H9 (cell line): ENCODE results near the gene NAT16. TPM values are rescaled to one million over a fixed set of nuclear protein-coding genes. Genes with fewer than 3 reads are reported as not detected.

Source experiments
- DNase-seq: peaks from one replicate; pipeline ENCODE4 v3.0.0-alpha.2; 2017
- H2AFZ ChIP-seq: one replicate; pipeline ENCODE4 v1.6.1; 2013; ENCODE audit warnings: mild to moderate bottlenecking, low read length, control low read depth, moderate library complexity
- H2AK5ac ChIP-seq: 2 replicates; pipeline ENCODE4 v1.6.1; 2013; ENCODE audit warnings: low read length, control low read depth, mixed read lengths; ENCODE audit not compliant: insufficient read length
- H2BK120ac ChIP-seq: one replicate; pipeline ENCODE4 v1.6.1; 2013; ENCODE audit warnings: low read depth, mild to moderate bottlenecking, low read length, control low read depth, inconsistent platforms; ENCODE audit not compliant: poor library complexity, severe bottlenecking
- H2BK12ac ChIP-seq: 2 replicates; pipeline ENCODE4 v1.6.1; 2013; ENCODE audit warnings: low read length, control low read depth, mixed read lengths, low read depth; ENCODE audit not compliant: insufficient read length
- H2BK15ac ChIP-seq: 2 replicates; pipeline ENCODE4 v1.6.1; 2013; ENCODE audit warnings: low read depth, low read length, control low read depth
- H2BK20ac ChIP-seq: one replicate; pipeline ENCODE4 v1.6.1; 2013; ENCODE audit warnings: low read depth, mild to moderate bottlenecking, low read length, control low read depth, inconsistent platforms; ENCODE audit not compliant: poor library complexity, severe bottlenecking
- H2BK5ac ChIP-seq: 2 replicates; pipeline ENCODE4 v1.6.1; 2013; ENCODE audit warnings: low read length, control low read depth, mixed read lengths; ENCODE audit not compliant: insufficient read length
- H3K14ac ChIP-seq: 2 replicates; pipeline ENCODE4 v1.6.1; 2013; ENCODE audit warnings: low read length, control low read depth; ENCODE audit not compliant: insufficient read depth
- H3K18ac ChIP-seq: 2 replicates; pipeline ENCODE4 v1.6.1; 2013; ENCODE audit warnings: low read depth, mild to moderate bottlenecking, mixed read lengths, low read length, control low read depth; ENCODE audit not compliant: insufficient read length
- H3K23ac ChIP-seq: 2 replicates; pipeline ENCODE4 v1.6.1; 2013; ENCODE audit warnings: low read length, control low read depth, mixed read lengths, low read depth; ENCODE audit not compliant: insufficient read length
- H3K23me2 ChIP-seq: 2 replicates; pipeline ENCODE4 v1.6.1; 2013; ENCODE audit warnings: low read depth, mild to moderate bottlenecking, mixed read lengths, low read length, control low read depth; ENCODE audit not compliant: insufficient read length, poor library complexity, severe bottlenecking
- H3K27ac ChIP-seq: 2 replicates; pipeline ENCODE4 v1.5.1; 2013; ENCODE audit warnings: low read length, control low read depth, mixed read lengths, low read depth; ENCODE audit not compliant: insufficient read length
- H3K27me3 ChIP-seq: 2 replicates; pipeline ENCODE4 v1.6.1; 2013; ENCODE audit warnings: low read length, control low read depth, inconsistent platforms; ENCODE audit not compliant: insufficient read depth
- H3K4ac ChIP-seq: 2 replicates; pipeline ENCODE4 v1.6.1; 2013; ENCODE audit warnings: low read depth, mild to moderate bottlenecking, control low read depth, inconsistent platforms, low read length, moderate library complexity
- H3K4me1 ChIP-seq: 2 replicates; pipeline ENCODE4 v1.6.1; 2013; ENCODE audit warnings: low read length, control low read depth, inconsistent platforms; ENCODE audit not compliant: insufficient read depth
- H3K4me2 ChIP-seq: 2 replicates; pipeline ENCODE4 v1.6.1; 2013; ENCODE audit warnings: low read length, control low read depth, mixed read lengths; ENCODE audit not compliant: insufficient read length, insufficient read depth
- H3K56ac ChIP-seq: 2 replicates; pipeline ENCODE4 v1.6.1; 2013; ENCODE audit warnings: low read depth, mild to moderate bottlenecking, mixed read lengths, low read length, control low read depth; ENCODE audit not compliant: insufficient read length
- H3K79me1 ChIP-seq: 2 replicates; pipeline ENCODE4 v1.6.1; 2013; ENCODE audit warnings: low read depth, mild to moderate bottlenecking, moderate library complexity, low read length, control low read depth, inconsistent platforms; ENCODE audit not compliant: insufficient read depth, poor library complexity, severe bottlenecking
- H3K79me2 ChIP-seq: 2 replicates; pipeline ENCODE4 v1.6.1; 2013; ENCODE audit warnings: low read length, control low read depth, inconsistent platforms; ENCODE audit not compliant: insufficient read depth
- H3K9ac ChIP-seq: 2 replicates; pipeline ENCODE4 v1.6.1; 2013; ENCODE audit warnings: low read length, control low read depth, mixed read lengths; ENCODE audit not compliant: insufficient read length; ENCODE audit errors: extremely low read depth
- H3K9me3 ChIP-seq: one replicate; pipeline ENCODE4 v1.6.1; 2013; ENCODE audit warnings: low read depth, low read length, inconsistent platforms; ENCODE audit not compliant: control insufficient read depth
- H3T11ph ChIP-seq: one replicate; pipeline ENCODE4 v1.6.1; 2013; ENCODE audit warnings: mild to moderate bottlenecking, low read length, control low read depth, inconsistent platforms
- H4K20me1 ChIP-seq: one replicate; pipeline ENCODE4 v1.6.1; 2013; ENCODE audit not compliant: control insufficient read depth, insufficient read length, insufficient read depth
- H4K5ac ChIP-seq: 2 replicates; pipeline ENCODE4 v1.6.1; 2013; ENCODE audit warnings: low read depth, mild to moderate bottlenecking, mixed read lengths, low read length, control low read depth; ENCODE audit not compliant: insufficient read length
- H4K8ac ChIP-seq: replicated peaks from 2 replicates; pipeline ENCODE4 v1.6.1; 2013; ENCODE audit warnings: low read length, control low read depth, mixed read lengths, low read depth; ENCODE audit not compliant: insufficient read length
- H4K91ac ChIP-seq: 2 replicates; pipeline ENCODE4 v1.6.1; 2013; ENCODE audit warnings: low read depth, mild to moderate bottlenecking, moderate library complexity, mixed read lengths, low read length, control low read depth; ENCODE audit not compliant: insufficient read length
- H3K27ac Mint-ChIP-seq, 3 experiments: 2 replicates in 2 of 3; 3 replicates in 1 of 3; pipeline ENCODE4 v1.8.0; 2020 to 2021; ENCODE audit warnings: mixed read lengths in 3 of 3, mild to moderate bottlenecking in 1 of 3, moderate library complexity in 1 of 3
- H3K27me3 Mint-ChIP-seq: 2 replicates; pipeline ENCODE4 v1.8.0; 2021; ENCODE audit warnings: low read depth, mild to moderate bottlenecking, moderate library complexity, mixed read lengths
- H3K36me3 Mint-ChIP-seq, 3 experiments: 2 replicates in 2 of 3; 3 replicates in 1 of 3; pipeline ENCODE4 v1.8.0; 2020 to 2021; ENCODE audit warnings: low read depth in 3 of 3, mixed read lengths in 3 of 3; ENCODE audit not compliant: insufficient read depth in 1 of 3
- H3K4me1 Mint-ChIP-seq, 2 experiments: 2 replicates each; pipeline ENCODE4 v1.8.0; 2020; ENCODE audit warnings: mixed read lengths in 2 of 2
- H3K4me3 Mint-ChIP-seq, 2 experiments: 2 replicates in 1 of 2; 3 replicates in 1 of 2; pipeline ENCODE4 v1.8.0; 2020 to 2021; ENCODE audit warnings: mild to moderate bottlenecking in 2 of 2, mixed read lengths in 2 of 2, moderate library complexity in 1 of 2
- H3K9me3 Mint-ChIP-seq, 2 experiments: 2 replicates in 1 of 2; 3 replicates in 1 of 2; pipeline ENCODE4 v1.8.0; 2020; ENCODE audit warnings: mild to moderate bottlenecking in 2 of 2, mixed read lengths in 2 of 2, moderate library complexity in 1 of 2
- WGBS: extraction: QIAGEN DNeasy Blood & Tissue Kit; methylation state at CpG from one replicate; pipeline ENCODE4 v1.1.7; 2013; ENCODE audit warnings: missing lambda C conversion rate, low lambda C conversion rate, mixed read lengths; ENCODE audit not compliant: insufficient read length; ENCODE audit errors: extremely low coverage; 5-methylcytosine and 5-hydroxymethylcytosine counted together
- total RNA-seq: library from RNA; stranded (reverse); gene quantifications from 2 replicates; pipeline ENCODE4 v1.2.1, GENCODE V29; 2021
- TF ChIP-seq, protein P1 (sequence below): fragments of 200-600 bp; sonication (generic); conservative IDR thresholded peaks from 3 replicates; pipeline ENCODE4 v1.8.0; 2021; ENCODE audit warnings: antibody characterized with exemption, mild to moderate bottlenecking

Gene NAT16
- total RNA-seq, 1 experiment from 2014 or later: 0.50 TPM

DNA sequence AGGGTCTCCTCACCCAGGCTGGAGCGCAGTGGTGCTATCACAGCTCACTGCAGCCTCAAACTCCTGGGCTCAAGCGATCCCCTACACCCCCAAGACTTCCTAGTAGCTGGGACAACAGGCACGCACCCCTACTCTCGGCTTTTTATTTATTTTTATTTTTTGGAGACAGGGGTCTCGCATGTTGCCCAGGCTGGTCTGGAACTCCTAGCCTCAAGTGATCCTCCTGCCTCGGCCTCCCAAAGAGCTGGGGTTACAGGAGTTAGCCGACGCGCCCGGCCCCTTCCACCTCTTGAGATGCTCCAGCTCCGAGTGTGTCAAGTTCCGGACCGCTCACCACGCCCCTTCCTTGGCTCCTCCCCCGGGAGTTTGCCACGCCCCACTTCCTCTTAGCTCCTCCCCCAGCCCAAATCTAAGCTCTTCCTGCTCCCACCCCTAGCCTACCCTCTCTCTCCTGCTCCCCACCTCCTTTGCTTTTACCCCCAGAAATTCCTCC is 6.3 kb downstream of the NAT16 start:
- Histone ChIP-seq H3K79me1 (no peaks in the 10 kb centered on the region), H2AFZ (no peak overlapping the region), H3K56ac (no peak overlapping the region), H3K4me2 (peak overlapping the region; percentile 68), H4K8ac (no peak overlapping the region), H2AK5ac (no peak overlapping the region), H2BK15ac (no peak overlapping the region), H3K4ac (no peak overlapping the region), H3K14ac (no peak overlapping the region), H2BK12ac (no peak overlapping the region), H2BK20ac (no peak overlapping the region), H3K9me3 (no peaks in the 10 kb centered on the region), H3K27me3 (peaks cover 73% of the 10 kb centered on the region), H3K27ac (no peak overlapping the region), H3K23me2 (peaks cover 32% of the 10 kb centered on the region), H3K4me1 (peaks cover 7% of the 10 kb centered on the region; the same call in 1 of the 2 replicates), H3K79me2 (no peaks in the 10 kb centered on the region), H3K23ac (no peak overlapping the region), H4K20me1 (no peaks in the 10 kb centered on the region), H3T11ph (no peak overlapping the region), H3K9ac (no peak overlapping the region), H4K91ac (no peak overlapping the region), H2BK120ac (no peak overlapping the region), H3K18ac (no peak overlapping the region), H4K5ac (no peak overlapping the region), H2BK5ac (no peak overlapping the region)
- H3K27me3 Mint-ChIP-seq: peaks cover 100% of the 10 kb centered on the region
- peak overlapping the region; percentile 48 to 82 for H3K4me3 Mint-ChIP-seq
- TF ChIP-seq, protein P1, sequence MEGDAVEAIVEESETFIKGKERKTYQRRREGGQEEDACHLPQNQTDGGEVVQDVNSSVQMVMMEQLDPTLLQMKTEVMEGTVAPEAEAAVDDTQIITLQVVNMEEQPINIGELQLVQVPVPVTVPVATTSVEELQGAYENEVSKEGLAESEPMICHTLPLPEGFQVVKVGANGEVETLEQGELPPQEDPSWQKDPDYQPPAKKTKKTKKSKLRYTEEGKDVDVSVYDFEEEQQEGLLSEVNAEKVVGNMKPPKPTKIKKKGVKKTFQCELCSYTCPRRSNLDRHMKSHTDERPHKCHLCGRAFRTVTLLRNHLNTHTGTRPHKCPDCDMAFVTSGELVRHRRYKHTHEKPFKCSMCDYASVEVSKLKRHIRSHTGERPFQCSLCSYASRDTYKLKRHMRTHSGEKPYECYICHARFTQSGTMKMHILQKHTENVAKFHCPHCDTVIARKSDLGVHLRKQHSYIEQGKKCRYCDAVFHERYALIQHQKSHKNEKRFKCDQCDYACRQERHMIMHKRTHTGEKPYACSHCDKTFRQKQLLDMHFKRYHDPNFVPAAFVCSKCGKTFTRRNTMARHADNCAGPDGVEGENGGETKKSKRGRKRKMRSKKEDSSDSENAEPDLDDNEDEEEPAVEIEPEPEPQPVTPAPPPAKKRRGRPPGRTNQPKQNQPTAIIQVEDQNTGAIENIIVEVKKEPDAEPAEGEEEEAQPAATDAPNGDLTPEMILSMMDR: no peak
- DNase-seq: peak; percentile 90
- H3K36me3 Mint-ChIP-seq: no peaks in the 10 kb centered on the region
- H3K9me3 Mint-ChIP-seq: peaks cover 0 to 2% of the 10 kb centered on the region in 2 experiments; a peak in 2 of 5 replicates
- H3K4me1 Mint-ChIP-seq: peaks cover 40 to 46% of the 10 kb centered on the region in 2 experiments
- H3K27ac Mint-ChIP-seq: no peak overlapping the region; a peak in 2 of 7 replicates
- no CpG with 5 or more reads among the region's 16 CpGs for WGBS
